Muscle of back (tissue), 11 donors: Measurements from ENCODE around the gene SUPT3H. TPM values are rescaled to one million over a fixed set of nuclear protein-coding genes. Genes with fewer than 3 reads are reported as not detected.

Experiments used
- DNase-seq, 3 donors: peaks; one replicate each; pipeline versions ENCODE4 v3.0.0 to v3.0.0-alpha.2; 2013
- polyA plus RNA-seq, 10 donors: library from polyadenylated mRNA; unstranded; fragments of 120-200 nt; gene quantifications; one replicate each; pipeline ENCODE4 v1.2.1, GENCODE V29; 2013; ENCODE audit not compliant: insufficient read length in 10 of 10

SUPT3H gene
- polyA plus RNA-seq, 10 donors: 9.7 to 13.7 (median 11.6) TPM

DNA sequence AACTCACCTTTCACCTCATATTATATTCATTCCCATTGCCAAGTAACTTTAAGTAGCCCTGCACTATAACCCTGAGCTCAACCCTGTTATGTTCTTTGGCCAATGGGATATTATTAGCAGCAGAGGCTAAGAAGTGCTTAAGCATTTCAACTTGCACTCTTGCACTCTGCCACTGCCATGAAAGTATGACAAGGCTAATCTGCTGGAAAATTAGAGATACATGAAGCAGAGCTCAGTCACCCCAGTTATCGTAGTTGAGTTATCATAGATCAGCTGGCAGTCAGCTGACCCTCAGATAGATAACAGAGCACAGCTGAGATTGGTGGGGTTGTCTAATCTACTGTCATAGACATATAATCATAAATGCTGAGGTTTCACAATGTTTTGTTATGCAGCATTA lies 259.0 kb downstream of the SUPT3H start:
- no peak for DNase-seq

DNA sequence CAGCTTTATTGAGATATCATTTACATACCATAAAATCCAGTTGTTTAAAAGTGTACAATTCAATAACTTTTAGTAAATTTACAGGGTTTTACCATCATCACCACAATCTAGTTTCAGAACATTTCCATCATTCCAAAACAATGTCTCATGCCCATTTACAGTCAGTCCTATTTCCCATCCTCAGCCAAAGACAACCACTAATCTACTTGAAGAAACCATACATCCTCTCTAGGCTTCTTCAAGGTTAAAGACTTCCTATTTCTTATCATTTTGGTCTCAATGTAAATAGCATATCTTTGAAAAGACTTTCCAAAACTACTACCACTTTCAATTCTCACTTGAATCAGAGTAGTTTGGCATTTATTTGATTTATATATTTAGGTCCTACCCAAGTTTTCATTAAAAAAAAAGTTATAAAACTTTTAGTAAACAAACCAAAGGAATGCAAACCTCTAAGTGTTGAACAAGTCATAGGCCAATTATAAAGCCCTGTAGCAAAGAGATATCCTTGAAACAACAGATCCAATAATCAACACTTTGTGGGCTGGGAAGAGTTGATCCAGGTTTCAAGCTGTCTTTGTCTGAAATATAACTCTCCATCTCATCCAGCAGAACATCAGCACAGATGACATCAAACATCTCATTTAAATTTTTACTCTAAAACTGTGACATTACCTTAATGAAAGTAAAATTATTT lies 260.9 kb downstream of the SUPT3H start:
- peak in 1 of 3 donors; percentile 74 for DNase-seq

- DNase-seq: no peak
Measured at GRCh38 chr6:45115696-45116095, 262.0 kb downstream of the SUPT3H start.

GRCh38 chr6:45112711-45113110 lies 265.0 kb downstream of the SUPT3H start:
- no peak for DNase-seq

GRCh38 chr6:45109551-45109950 lies 268.2 kb downstream of the SUPT3H start:
- DNase-seq: no peak

DNA sequence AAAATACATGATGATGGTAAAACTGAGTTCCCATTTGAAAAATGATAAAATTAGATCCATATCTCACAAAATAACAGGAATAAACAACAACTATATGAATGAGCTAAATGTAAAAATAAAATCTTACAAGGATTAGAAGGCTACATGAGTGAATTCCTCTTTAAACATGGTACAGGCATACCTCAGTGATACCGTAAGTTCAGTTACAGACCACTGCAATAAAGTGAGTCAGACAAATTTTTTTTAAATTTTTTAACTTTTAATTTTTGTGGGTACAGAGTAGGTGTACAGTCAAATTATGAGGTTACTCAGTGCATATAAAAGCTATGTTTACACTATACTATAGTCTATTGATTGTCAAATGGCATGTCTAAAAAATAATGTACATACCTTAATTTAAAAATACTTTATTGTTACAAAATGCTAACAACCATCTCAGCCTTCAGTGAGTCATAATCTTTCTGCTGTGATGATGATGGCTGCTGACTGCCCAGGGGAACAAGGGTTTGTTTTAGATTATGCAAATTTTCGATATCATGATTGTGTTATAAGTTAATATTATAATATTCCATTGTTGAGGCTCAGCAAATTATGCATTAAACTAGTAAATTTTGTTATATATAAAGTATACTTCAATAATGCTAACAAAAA lies 272.4 kb downstream of the SUPT3H start:
- no peak for DNase-seq

- DNase-seq: no peak
Measured at GRCh38 chr6:45104429-45104828, 273.3 kb downstream of the SUPT3H start.

DNA sequence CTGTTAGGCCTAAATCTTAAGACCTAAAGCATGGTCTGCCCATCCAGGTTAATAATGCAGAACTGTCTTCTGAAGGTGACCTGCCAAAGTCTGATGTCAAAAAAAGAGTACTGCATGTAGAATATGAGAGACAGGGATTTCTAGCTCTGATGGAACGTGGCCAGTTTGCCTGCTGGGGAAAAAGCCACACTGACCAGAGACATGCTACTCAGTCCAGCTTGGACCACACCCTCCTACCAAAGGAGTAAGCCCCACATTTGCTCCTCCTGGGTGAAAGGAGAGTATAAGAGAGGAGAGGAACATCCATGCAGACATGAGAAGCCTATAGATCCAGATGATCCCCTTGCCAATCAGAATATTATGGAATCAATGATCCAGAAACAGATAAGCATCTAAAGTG lies 279.5 kb downstream of the SUPT3H start:
- no peak for DNase-seq

- no peak for DNase-seq
Measured at GRCh38 chr6:45094831-45095230, 282.9 kb downstream of the SUPT3H start.

DNA sequence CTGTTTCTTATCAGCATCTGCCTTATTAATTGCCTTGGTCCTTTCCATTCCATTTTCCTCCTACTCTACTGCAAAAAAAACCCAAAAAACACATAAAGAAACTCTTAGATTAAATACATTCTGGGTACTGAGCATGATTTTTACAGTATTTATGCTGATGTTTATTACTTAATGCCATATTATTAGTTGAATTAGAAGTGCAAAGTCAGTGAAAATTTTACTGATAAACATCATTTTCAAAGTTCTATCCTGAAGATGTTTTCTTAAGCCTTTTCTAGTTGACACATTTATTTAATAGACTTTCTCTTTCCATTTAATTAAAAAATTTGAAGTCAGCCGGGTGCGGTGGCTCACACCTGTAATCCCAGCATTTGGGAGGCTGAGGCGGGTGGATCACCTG lies 285.6 kb downstream of the SUPT3H start:
- DNase-seq: no peak

- no peak for DNase-seq
Measured at GRCh38 chr6:45086360-45087084, 291.2 kb downstream of the SUPT3H start.

DNA sequence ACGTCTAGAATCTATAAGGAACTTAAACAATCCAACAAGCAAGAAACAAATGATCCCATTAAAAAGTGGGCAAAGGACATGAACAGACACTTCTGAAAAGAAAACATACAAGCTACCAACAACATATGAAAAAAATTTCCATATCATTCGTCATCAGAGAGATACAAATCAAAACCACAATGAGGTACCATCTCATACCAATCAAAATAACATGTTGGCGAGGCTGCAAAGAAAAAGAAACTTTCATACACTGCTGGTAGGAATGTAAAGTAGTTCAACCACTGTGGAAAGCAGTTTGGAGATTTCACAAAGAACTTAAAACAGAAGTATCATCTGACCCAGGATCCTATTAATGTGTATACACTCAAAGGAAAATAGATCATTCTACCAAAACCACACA lies 293.5 kb downstream of the SUPT3H start:
- no peak for DNase-seq

DNA sequence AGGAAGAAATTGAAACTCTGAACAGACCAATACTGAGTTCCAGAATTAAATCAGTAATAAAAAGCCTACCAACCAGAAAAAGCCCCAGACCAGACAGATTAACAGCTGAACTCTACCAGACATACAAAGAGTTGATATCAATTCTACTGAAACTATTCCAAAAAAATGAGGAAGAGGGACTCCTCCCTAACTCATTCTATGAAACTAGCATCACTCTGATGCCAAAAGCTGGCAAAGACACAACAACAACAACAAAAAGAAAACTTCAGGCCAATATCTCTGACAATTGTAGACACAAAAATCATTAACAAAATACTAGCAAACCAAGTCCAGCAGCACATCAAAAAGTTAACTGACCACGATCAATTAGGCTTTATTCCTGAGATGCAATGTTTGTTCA lies 295.6 kb downstream of the SUPT3H start:
- no peak for DNase-seq

DNA sequence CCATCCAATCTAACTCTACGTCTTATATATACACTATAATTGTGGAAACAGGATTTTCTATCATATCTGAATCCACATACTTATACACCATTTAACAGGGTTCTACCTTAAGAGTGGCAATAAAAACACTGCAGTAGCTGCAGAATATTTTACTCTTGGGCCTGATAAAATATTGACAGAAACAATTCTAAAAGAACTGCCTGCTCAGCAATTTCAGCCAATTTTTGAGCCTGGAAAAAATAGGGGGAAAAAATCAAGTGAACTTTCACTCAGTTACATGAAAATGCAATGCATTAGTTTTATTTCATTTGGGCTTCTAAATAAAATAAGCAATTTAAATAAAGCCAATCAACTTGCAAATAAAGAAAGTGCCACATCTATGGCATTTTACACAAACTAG lies 296.1 kb downstream of the SUPT3H start:
- DNase-seq: no peak

DNA sequence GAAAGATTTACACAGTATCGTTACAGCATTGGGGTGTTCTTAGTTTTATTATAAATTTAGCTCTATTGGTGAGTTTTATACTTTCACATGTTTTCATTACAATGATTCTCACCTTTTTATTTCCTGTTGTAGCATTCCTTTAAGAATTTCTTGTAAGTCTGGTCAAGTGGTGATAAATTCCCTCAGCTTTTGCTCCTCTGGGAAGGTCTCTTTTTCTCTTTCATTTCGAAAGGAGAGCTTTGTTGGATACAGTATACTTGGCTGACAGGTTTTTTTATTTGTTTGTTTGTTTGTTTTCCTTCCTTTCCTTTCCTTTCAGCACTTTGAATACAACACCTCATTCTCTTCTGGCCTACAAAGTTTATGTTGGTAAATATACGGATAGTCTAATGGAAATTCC lies 299.3 kb downstream of the SUPT3H start:
- no peak for DNase-seq

DNA sequence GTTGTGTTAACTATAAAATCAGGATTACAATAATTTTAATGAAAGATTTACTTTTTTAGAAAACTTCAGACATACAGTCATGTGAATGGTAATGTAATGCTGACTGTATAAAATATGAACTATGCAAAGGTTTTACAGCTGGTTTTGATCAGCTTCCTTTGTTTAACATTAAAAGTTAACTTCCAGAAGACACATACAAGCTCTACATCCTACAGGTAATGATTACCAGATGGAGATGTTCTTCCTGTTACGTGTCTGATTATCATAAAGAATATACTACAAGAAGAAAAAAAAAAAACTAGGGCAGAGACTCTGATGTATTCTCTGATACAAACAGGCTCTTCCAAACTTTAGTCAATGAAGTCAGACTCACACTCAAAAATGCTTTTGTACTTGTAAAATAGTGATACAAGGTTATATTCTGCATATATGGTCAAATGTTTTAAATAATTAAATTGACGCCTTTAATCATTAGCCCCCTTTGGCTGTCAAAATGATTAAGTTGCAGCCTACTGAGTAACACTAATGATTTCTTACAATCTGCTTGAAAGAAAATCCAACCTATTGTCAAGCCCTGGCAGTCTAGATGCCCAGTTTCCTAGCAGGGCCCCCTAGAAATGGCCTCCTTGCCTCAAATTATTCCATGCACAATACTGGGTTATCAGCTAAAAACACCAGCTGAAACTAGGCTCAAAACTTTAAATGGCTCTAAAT lies 301.4 kb downstream of the SUPT3H start:
- DNase-seq: peak in 2 of 3 donors; percentile 9 to 82

GRCh38 chr6:45075246-45075645 lies 302.5 kb downstream of the SUPT3H start:
- peak in 1 of 3 donors; percentile 86 for DNase-seq

- DNase-seq: no peak
Measured at GRCh38 chr6:45074439-45074838, 303.3 kb downstream of the SUPT3H start.

GRCh38 chr6:45073771-45074170 lies 304.0 kb downstream of the SUPT3H start:
- no peak for DNase-seq

DNA sequence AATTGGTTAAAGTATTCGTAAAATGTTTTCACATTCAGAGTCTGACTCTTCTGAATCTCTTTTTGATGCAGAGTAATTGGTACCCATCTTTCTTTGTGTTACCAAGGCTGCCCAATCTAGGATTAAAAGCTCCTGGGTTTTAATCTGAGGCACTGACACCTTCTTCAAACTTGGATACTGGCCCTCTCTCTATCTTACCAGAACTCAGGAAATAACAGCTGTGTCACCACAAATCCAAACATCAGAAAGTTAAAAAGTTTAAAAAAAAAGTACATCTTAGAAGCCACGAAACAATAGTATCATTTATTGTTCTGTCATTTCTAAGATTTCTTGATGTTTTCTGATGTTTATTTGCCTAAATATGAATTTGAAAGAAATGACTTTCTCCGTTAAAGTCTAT lies 305.1 kb downstream of the SUPT3H start:
- DNase-seq: no peak

GRCh38 chr6:45072016-45072415 lies 305.7 kb downstream of the SUPT3H start:
- no peak for DNase-seq

DNA sequence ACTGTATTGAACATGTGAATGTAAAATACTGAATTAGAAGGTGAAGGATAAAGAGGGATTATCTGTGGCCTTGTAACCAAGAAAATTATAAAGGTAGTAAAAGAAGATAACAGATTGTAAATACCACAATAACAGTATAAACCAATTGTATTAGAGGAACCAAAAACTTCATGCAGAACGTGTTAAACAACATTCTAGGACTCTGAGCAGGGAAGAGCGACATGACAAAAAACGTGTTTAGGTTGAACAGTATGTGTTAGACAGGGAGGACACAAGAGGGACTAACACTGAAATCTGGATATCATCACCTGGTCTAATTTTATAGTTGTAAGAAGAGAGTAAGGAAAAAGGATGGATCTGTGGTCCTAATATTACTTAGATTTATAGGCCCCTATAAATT lies 308.6 kb downstream of the SUPT3H start:
- DNase-seq: no peak
